GM10248 (cell line): Measurements from ENCODE around the gene RECQL5.
"Not testable (repeated sequence)": the region's sequence is repeated elsewhere in the genome, so short reads cannot be mapped to it uniquely, and the experiment has no call there.

Experiments
- CTCF ChIA-PET: fragments of 300-600 bp; sonication (Branson Sonifier 250); formaldehyde crosslinking; extraction: SDS; loops from one replicate; lab custom pipeline; 2021; ENCODE audit warnings: antibody characterized with exemption; lab: Yijun Ruan, JAX
- POLR2A ChIA-PET: fragments of 350-650 bp; sonication (Branson Sonifier 250); formaldehyde crosslinking; extraction: SDS; loops from one replicate; lab custom pipeline; 2020; ENCODE audit warnings: antibody characterized with exemption; lab: Yijun Ruan, JAX
- DNase-seq: peaks from one replicate; pipeline ENCODE4 v3.0.0; 2012; ENCODE audit errors: extremely low spot score
- CTCF ChIP-seq: IDR thresholded peaks from 2 replicates; pipeline ENCODE4 v1.5.1; 2012; ENCODE audit warnings: mild to moderate bottlenecking, low read depth; ENCODE audit errors: extremely low read depth, missing control alignments, control extremely low read depth

Gene RECQL5

GRCh38 chr17:75589012-75589918 lies 77.7 kb downstream of the RECQL5 start:
- peak; percentile 81 for TF ChIP-seq CTCF
- ChIA-PET CTCF (interaction anchor here (0.8 to 5.5 kb wide), 14 partner anchors 8 to 164 kb away, joined by 3 to 61 read pairs (median 4); partner anchors contain the start of gene SMIM5), POLR2A (no interaction called here)
- peak; percentile 100 for DNase-seq

GRCh38 chr17:75588596-75589011 lies 78.3 kb downstream of the RECQL5 start:
- POLR2A ChIA-PET: no interaction called here
- CTCF ChIA-PET: interaction anchor here (0.6 to 5.5 kb wide), 10 partner anchors 12 to 165 kb away, joined by 3 to 61 read pairs (median 4); partner anchors contain the start of gene SMIM5
- no peak for TF ChIP-seq CTCF
- no peak for DNase-seq

- peak; percentile 29 for TF ChIP-seq CTCF
- ChIA-PET CTCF (interaction anchor here (0.6 to 5.5 kb wide), 10 partner anchors 13 to 165 kb away, joined by 3 to 61 read pairs (median 4); partner anchors contain the start of gene SMIM5), POLR2A (no interaction called here)
- no peak for DNase-seq
Measured at GRCh38 chr17:75587675-75588595, 79.0 kb downstream of the RECQL5 start, which contains the start of gene MYO15B. Gene MYO15B, plus strand, starts transcription at chr17:75587800. Its CDS starts 258 bp downstream, at chr17:75588058.

GRCh38 chr17:75584849-75585175 lies 82.1 kb downstream of the RECQL5 start:
- POLR2A ChIA-PET: no interaction called here
- DNase-seq: no peak
- TF ChIP-seq CTCF: no peak
- CTCF ChIA-PET: interaction anchor here (3.4 kb wide), 1 partner anchor 17 kb away, joined by 14 read pairs; no protein-coding TSS in a partner anchor

GRCh38 chr17:75583197-75583596 lies 83.8 kb downstream of the RECQL5 start:
- POLR2A ChIA-PET, DNase-seq: not testable (repeated sequence)
- CTCF ChIA-PET: interaction anchor here (1.4 to 3.4 kb wide), 5 partner anchors 18 to 171 kb away, joined by 3 to 14 read pairs (median 7); partner anchors contain the start of gene SMIM5

- CTCF ChIA-PET: interaction anchor here (0.9 to 2.9 kb wide), 7 partner anchors 9 to 172 kb away, joined by 3 to 18 read pairs (median 6); no protein-coding TSS in a partner anchor
- DNase-seq, POLR2A ChIA-PET: not testable (repeated sequence)
Measured at GRCh38 chr17:75581121-75581725, 85.7 kb downstream of the RECQL5 start.
